Measurements from ENCODE around the gene TMC7. TPM values are rescaled to one million over a fixed set of nuclear protein-coding genes. Genes with fewer than 3 reads are reported as not detected.

The TMC7 gene
- polyA plus RNA-seq, 1 of the 3 experiments (the other 2 are of a cell fraction): 0.66 TPM

DNA sequence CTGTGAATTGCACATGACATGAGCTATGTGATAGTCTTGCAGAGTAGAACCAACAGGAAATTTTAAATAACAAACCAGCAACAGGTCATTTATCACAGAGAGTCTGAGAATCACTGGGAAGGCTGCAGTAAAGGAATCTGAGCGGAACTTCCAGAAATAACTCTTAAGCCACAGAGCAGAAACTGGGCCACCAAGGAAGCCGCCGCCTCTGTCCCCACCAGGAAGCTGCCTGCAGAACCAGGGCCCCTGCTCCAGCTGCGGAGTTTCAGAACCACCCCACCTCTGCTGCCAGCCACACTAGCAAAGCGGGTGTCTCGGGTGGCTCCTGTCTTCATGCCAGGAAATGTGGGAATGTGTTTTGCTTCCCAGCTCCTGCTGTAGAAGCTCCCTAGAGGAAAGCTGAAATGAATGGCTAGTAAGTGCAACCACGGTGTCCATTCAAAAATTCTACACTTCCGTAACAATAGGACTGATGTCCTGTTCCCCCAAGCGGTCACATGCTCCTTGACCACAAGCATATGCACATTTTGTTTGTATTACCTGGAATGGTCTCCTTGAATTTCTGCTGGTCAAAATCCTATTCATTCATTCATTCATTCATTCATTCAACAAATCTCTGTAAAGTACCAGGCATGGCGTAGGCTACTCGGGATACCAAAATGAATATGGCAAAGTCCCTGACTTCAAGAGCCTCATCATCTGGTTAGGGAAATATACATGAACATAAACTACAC is 122.3 kb downstream of the TMC7 start (continued):
- TF ChIP-seq, protein P1, sequence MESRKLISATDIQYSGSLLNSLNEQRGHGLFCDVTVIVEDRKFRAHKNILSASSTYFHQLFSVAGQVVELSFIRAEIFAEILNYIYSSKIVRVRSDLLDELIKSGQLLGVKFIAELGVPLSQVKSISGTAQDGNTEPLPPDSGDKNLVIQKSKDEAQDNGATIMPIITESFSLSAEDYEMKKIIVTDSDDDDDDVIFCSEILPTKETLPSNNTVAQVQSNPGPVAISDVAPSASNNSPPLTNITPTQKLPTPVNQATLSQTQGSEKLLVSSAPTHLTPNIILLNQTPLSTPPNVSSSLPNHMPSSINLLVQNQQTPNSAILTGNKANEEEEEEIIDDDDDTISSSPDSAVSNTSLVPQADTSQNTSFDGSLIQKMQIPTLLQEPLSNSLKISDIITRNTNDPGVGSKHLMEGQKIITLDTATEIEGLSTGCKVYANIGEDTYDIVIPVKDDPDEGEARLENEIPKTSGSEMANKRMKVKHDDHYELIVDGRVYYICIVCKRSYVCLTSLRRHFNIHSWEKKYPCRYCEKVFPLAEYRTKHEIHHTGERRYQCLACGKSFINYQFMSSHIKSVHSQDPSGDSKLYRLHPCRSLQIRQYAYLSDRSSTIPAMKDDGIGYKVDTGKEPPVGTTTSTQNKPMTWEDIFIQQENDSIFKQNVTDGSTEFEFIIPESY (IDR thresholded peaks at IDR 0.05; ENCODE audit: borderline replicate concordance, low read depth): no peak
- no peak for TF ChIP-seq FOXM1 (IDR thresholded peaks at IDR 0.05; ENCODE audit: low read depth)
- no peak for TF ChIP-seq TCF12 (IDR thresholded peaks at IDR 0.05)

DNA sequence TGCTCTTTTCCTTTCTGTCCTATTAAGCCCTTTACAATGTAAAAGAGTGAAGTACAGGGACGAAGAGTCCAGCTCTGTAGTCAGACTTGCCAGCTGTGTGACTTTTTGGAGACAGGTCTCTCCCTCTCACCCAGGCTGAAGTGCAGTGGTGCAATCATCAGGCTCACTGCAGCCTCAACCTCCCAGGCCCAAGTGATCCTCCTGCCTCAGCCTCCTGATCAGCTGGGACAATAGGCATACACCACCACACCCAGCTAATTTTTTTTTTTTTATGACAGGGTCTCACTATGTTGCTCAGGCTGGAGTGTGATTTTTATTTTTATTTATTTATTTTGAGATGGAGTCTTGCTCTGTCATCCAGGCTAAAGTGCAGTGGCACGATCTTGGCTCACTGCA is 122.9 kb downstream of the TMC7 start:
- WGBS (ENCODE audit: low lambda C conversion rate): 97% methylated on average over 2 of the region's 2 CpGs
- ChIA-PET CTCF (interaction anchor here (1.1 to 7.7 kb wide), 2 partner anchors 17 to 20 kb away, joined by 3 to 35 read pairs; no protein-coding TSS in a partner anchor), POLR2A (no interaction called here)
- no peak for TF ChIP-seq YY1 (IDR thresholded peaks at IDR 0.05; ENCODE audit: low read depth)
- no peak for TF ChIP-seq ELF1 (IDR thresholded peaks at IDR 0.05)
- no peak for TF ChIP-seq RAD21 (IDR thresholded peaks at IDR 0.05; ENCODE audit: low read length)
- Histone ChIP-seq H3K9me3 (no peaks in the 10 kb centered on the region), H3K9ac (no peak overlapping the region), H3K36me3 (replicated peaks in 1 of 2; ENCODE audit: control insufficient read depth in 1 of 2, insufficient read depth in 2 of 2, low read length in 1 of 2) (no peaks in the 10 kb centered on the region), H3K9me2 (no peaks in the 10 kb centered on the region), H4K20me1 (ENCODE audit: insufficient read depth) (no peaks in the 10 kb centered on the region), H3K4me1 (ENCODE audit: control insufficient read depth in 1 of 2, insufficient read depth in 2 of 2, low read depth in 1 of 2, low read length in 1 of 2) (no peaks in the 10 kb centered on the region), H3K4me3 (ENCODE audit: low read depth in 2 of 2, low read length in 1 of 2) (no peak overlapping the region), H3F3A (replicated peaks; ENCODE audit: insufficient read depth) (peaks cover 4% of the 10 kb centered on the region), H2AFZ (ENCODE audit: low read depth) (no peak overlapping the region), H3K79me2 (ENCODE audit: insufficient read depth) (no peaks in the 10 kb centered on the region), H3K27ac (ENCODE audit: low read depth in 2 of 2, low read length in 1 of 2) (no peak overlapping the region), H3K4me2 (no peak overlapping the region), H3K27me3 (ENCODE audit: insufficient read depth) (no peaks in the 10 kb centered on the region)
- no peak for DNase-seq

DNA sequence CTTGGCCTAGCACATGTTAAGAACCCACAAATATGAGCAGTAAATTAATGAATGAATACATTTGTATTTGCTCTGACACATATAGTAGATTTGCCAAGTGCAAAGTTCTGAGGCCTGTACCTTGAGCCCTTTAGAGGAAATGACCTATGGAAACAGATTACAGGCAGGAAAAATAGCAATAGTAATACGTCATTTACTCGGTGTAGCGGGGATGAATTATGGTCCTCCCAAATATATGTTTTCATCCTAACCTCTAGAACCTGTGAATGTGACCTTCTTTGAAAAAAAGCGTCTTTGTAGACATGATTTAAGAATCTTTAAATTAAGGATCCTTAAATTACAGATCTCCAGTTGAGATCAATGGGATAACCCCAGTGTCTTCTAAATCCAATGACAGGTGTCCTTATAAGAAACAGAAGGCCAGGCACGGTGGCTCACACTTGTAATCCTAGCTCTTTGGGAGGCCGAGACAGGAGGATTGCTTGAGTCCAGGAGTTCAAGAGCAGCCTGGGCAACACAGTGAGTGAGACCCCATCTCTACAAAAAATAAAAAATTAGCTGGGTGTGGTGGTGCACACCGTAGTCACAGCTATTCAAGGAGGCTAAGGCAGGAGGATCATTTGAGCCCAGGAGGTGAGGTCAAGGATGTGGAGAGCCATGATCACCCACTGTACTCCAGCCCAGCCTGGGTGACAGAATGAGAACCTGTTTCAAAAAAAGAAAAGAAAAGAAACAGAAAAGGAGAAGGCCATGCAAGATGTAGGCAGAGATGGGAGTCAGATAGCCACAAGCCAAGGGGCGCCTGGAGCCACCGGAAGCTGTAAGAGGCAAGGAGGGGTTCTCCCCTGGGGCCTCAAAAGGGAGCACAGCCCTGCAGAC is 124.9 kb downstream of the TMC7 start:
- Histone ChIP-seq H3K27me3 (ENCODE audit: insufficient read depth) (no peaks in the 10 kb centered on the region), H3K9me2 (no peaks in the 10 kb centered on the region), H2AFZ (ENCODE audit: low read depth) (no peak overlapping the region), H3F3A (replicated peaks; ENCODE audit: insufficient read depth) (peaks cover 4% of the 10 kb centered on the region), H3K9ac (no peak overlapping the region), H3K4me3 (ENCODE audit: low read depth in 2 of 2, low read length in 1 of 2) (no peak overlapping the region), H3K4me2 (no peak overlapping the region), H3K4me1 (ENCODE audit: control insufficient read depth in 1 of 2, insufficient read depth in 2 of 2, low read depth in 1 of 2, low read length in 1 of 2) (peaks cover 3 to 5% of the 10 kb centered on the region in 2 experiments; a peak in 2 of 4 replicates), H3K79me2 (ENCODE audit: insufficient read depth) (peaks cover 8% of the 10 kb centered on the region), H3K27ac (ENCODE audit: low read depth in 2 of 2, low read length in 1 of 2) (no peak overlapping the region), H3K9me3 (no peaks in the 10 kb centered on the region), H3K36me3 (replicated peaks in 1 of 2; ENCODE audit: control insufficient read depth in 1 of 2, insufficient read depth in 2 of 2, low read length in 1 of 2) (no peaks in the 10 kb centered on the region), H4K20me1 (ENCODE audit: insufficient read depth) (no peaks in the 10 kb centered on the region)
- TF ChIP-seq, protein P2, sequence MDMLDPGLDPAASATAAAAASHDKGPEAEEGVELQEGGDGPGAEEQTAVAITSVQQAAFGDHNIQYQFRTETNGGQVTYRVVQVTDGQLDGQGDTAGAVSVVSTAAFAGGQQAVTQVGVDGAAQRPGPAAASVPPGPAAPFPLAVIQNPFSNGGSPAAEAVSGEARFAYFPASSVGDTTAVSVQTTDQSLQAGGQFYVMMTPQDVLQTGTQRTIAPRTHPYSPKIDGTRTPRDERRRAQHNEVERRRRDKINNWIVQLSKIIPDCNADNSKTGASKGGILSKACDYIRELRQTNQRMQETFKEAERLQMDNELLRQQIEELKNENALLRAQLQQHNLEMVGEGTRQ (IDR thresholded peaks at IDR 0.05; ENCODE audit: borderline replicate concordance, low read depth, low read length): no peak
- TF ChIP-seq MEF2A (IDR thresholded peaks at IDR 0.05; ENCODE audit: borderline replicate concordance, low read depth) (no peak), SIN3A (IDR thresholded peaks at IDR 0.05; ENCODE audit: borderline replicate concordance, low read depth, low read length) (no peak)
- TF ChIP-seq, protein P3, sequence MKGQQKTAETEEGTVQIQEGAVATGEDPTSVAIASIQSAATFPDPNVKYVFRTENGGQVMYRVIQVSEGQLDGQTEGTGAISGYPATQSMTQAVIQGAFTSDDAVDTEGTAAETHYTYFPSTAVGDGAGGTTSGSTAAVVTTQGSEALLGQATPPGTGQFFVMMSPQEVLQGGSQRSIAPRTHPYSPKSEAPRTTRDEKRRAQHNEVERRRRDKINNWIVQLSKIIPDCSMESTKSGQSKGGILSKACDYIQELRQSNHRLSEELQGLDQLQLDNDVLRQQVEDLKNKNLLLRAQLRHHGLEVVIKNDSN (IDR thresholded peaks at IDR 0.05; ENCODE audit: borderline replicate concordance, low read depth): no peak
- ChIA-PET POLR2A (no interaction called here), CTCF (interaction anchor here (1.1 to 7.7 kb wide), 3 partner anchors 22 to 280 kb away, joined by 3 to 35 read pairs (median 4); no protein-coding TSS in a partner anchor)
- no peak for DNase-seq
- 81% methylated on average over 9 of the region's 9 CpGs for WGBS (ENCODE audit: low lambda C conversion rate)

Measured in SK-N-SH (cell line).